ENCODE data around the gene C11orf65.

C11orf65 gene

GRCh38 chr11:108370990-108371389, 96.3 kb downstream of the C11orf65 start:
- in situ Hi-C loops (cut with MboI; ENCODE audit: low sequenced_read_pairs): no loop called here

GRCh38 chr11:108370315-108370714, 97.0 kb downstream of the C11orf65 start:
- in situ Hi-C loops (cut with MboI; ENCODE audit: low sequenced_read_pairs): no loop called here

GRCh38 chr11:108369064-108369463, 98.3 kb downstream of the C11orf65 start:
- in situ Hi-C loops (cut with MboI; ENCODE audit: low sequenced_read_pairs): no loop called here

GRCh38 chr11:108368134-108368533, 99.2 kb downstream of the C11orf65 start:
- in situ Hi-C loops (cut with MboI; ENCODE audit: low sequenced_read_pairs): no loop called here

GRCh38 chr11:108364159-108364558, 103.2 kb downstream of the C11orf65 start:
- in situ Hi-C loops (cut with MboI; ENCODE audit: low sequenced_read_pairs): no loop called here

GRCh38 chr11:108351468-108351867, 115.9 kb downstream of the C11orf65 start:
- in situ Hi-C loops (cut with MboI; ENCODE audit: low sequenced_read_pairs): no loop called here

GRCh38 chr11:108346451-108346850, 120.9 kb downstream of the C11orf65 start:
- in situ Hi-C loops (cut with MboI; ENCODE audit: low sequenced_read_pairs): loop anchor here (25.0 kb wide), 1 partner anchor 209 kb away; no protein-coding TSS in a partner anchor

- in situ Hi-C loops (cut with MboI; ENCODE audit: low sequenced_read_pairs): loop anchor here (25.0 kb wide), 1 partner anchor 208 kb away; no protein-coding TSS in a partner anchor
These were observed 121.6 kb downstream of the C11orf65 start for GRCh38 chr11:108345767-108346166.

GRCh38 chr11:108343714-108344113, 123.6 kb downstream of the C11orf65 start:
- in situ Hi-C loops (cut with MboI; ENCODE audit: low sequenced_read_pairs): loop anchor here (25.0 kb wide), 1 partner anchor 206 kb away; no protein-coding TSS in a partner anchor

- in situ Hi-C loops (cut with MboI; ENCODE audit: low sequenced_read_pairs): loop anchor here (25.0 kb wide), 1 partner anchor 204 kb away; no protein-coding TSS in a partner anchor
These were observed 125.7 kb downstream of the C11orf65 start for GRCh38 chr11:108341654-108342053.

- in situ Hi-C loops (cut with MboI; ENCODE audit: low sequenced_read_pairs): loop anchor here (25.0 kb wide), 1 partner anchor 204 kb away; no protein-coding TSS in a partner anchor
These were observed 126.4 kb downstream of the C11orf65 start for GRCh38 chr11:108340973-108341372.

GRCh38 chr11:108338750-108339149, 128.6 kb downstream of the C11orf65 start:
- in situ Hi-C loops (cut with MboI; ENCODE audit: low sequenced_read_pairs): loop anchor here (25.0 kb wide), 1 partner anchor 201 kb away; no protein-coding TSS in a partner anchor

GRCh38 chr11:108333403-108333899, 133.9 kb downstream of the C11orf65 start:
- in situ Hi-C loops (cut with MboI; ENCODE audit: low sequenced_read_pairs): loop anchor here (25.0 kb wide), 1 partner anchor 196 kb away; no protein-coding TSS in a partner anchor
